Activated CD8-positive, alpha-beta memory T cell treated with anti-CD3 and anti-CD28 coated beads for 36 hours (primary cell): Measurements from ENCODE around the gene SEC24B. TPM values are rescaled to one million over a fixed set of nuclear protein-coding genes. Genes with fewer than 3 reads are reported as not detected.
"Not testable (repeated sequence)": the region's sequence is repeated elsewhere in the genome, so short reads cannot be mapped to it uniquely, and the experiment has no call there.

Experiments
- CTCF ChIA-PET: fragments of 350-600 bp; sonication (Branson Sonifier 250); formaldehyde crosslinking; loops from one replicate; lab custom pipeline; 2021; ENCODE audit warnings: antibody characterized with exemption; lab: Charles Lee
- POLR2A ChIA-PET: fragments of 350-600 bp; sonication (Branson Sonifier 250); formaldehyde crosslinking; loops from one replicate; lab custom pipeline; 2021; ENCODE audit warnings: antibody characterized with exemption; lab: Charles Lee
- total RNA-seq, 2 experiments: library from RNA; stranded (reverse); gene quantifications; one replicate each; pipeline ENCODE4 v1.2.3, GENCODE V29; 2021

Gene SEC24B
- total RNA-seq, 2 experiments from 2014 or later: 27.7 to 28.5 TPM

DNA sequence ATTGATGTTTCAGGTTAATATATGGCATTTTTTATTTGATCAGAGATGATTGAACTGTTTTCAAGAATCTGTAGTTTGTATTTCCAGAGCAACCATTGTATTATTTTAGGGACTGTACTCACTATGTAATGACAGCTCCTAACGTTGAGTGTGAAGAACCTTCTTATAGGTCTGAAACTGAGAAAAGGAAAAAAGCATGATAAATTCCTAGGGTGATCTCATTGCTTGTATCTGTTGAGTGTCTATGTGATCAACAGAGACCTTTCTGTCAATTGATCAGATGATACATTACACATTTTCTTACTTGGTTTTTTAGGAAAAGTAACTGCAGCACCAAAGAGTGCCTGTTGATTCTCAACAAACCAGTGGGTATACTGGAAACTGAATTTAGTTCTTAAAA is 40.2 kb downstream of the SEC24B start:
- ChIA-PET POLR2A (no interaction called here), CTCF (no interaction called here)

DNA sequence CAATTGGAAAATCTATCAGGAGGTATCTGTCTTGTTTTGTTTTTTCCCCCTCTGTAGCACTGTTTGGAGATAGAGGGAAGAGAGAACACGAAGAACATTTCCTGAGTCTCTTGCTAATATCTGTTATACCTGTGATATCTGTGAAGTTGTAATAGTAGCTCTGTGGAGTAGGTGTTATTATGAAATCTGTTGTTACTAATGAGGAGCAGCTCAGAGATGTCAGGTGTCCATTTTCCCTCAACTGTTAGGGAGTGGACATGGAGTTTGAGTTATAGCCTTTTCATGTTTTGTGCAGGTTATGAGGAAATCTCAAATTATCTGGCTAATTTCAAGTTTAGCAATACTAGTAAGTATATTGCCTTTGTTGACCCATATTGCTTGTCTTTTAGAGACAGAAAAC is 52.4 kb downstream of the SEC24B start:
- ChIA-PET POLR2A (interaction anchor here (0.6 kb wide), 1 partner anchor 9 kb away, joined by 3 read pairs; no protein-coding TSS in a partner anchor), CTCF (no interaction called here)

DNA sequence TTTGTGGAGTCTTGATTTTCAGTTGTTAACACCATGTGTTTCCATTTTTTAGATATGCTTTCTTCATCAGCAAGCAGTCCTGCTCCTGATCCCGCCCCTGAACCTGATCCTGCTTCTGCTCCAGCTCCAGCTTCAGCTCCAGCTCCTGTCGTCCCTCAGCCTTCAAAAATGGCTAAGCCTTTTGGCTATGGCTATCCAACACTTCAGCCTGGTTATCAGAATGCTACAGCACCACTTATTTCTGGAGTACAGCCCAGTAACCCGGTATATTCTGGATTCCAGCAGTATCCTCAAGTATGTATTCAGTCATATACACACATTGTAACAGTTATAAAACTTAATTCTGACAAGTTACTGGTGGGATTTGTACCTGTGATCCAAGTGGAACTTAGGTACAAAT is 60.9 kb downstream of the SEC24B start:
- ChIA-PET CTCF (no interaction called here), POLR2A (no interaction called here)

DNA sequence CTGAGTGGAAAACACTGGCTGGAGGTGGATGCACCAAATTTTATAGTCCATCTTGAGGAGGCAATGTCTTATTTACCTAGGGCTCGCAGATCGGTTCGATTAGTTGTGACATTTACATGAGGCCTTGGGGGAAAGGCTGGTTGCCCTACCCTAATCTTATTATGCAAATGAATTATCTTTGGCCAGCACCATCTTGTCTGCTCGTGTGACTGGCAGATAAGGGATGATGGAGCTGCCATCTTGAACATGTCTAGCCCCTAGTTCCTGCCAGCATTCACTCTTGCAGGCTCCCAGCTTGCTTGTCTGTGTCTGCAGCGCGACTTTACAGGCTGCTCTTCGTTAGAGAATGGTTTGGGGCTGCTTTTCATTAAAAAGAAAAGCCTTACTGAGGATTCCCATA is 61.9 kb downstream of the SEC24B start:
- POLR2A ChIA-PET: no interaction called here
- CTCF ChIA-PET: no interaction called here

DNA sequence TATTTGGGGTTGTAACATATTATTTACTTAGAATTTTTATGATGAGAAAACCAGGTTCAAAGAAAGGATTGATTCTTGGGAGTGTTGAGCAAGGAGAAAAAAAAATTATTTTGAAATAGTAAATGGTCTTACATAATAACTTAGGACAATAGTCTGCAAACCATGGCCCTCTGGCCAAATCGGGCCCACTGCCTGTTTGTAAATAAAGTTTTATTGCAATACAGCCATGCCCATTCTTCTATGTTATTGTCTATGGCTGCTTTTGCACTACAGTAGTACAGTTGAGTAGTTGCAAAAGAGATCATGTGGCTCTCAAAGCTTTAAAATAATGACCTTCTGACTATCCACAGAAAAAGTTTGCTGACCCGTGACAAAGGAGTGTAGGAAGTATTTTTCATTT is 63.3 kb downstream of the SEC24B start:
- ChIA-PET POLR2A (no interaction called here), CTCF (no interaction called here)

DNA sequence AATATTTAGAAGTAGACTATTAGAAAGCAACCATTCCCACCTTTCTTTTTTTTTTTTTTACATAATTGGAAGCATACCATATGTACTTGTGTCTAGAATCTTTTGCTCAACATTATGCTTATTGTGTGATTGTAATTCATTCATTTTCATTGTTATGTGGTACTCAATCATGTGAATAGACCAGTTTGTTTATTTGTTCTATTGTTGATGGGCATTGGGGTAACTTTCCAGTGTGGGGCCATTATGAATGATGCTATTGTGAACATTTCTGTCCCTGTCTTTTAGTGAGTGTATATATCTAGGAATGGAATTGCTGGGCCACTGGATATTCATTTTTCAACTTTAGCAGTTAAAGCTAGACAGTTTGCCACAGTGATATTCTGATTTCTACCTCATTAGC is 63.9 kb downstream of the SEC24B start:
- POLR2A ChIA-PET: no interaction called here
- CTCF ChIA-PET: no interaction called here

DNA sequence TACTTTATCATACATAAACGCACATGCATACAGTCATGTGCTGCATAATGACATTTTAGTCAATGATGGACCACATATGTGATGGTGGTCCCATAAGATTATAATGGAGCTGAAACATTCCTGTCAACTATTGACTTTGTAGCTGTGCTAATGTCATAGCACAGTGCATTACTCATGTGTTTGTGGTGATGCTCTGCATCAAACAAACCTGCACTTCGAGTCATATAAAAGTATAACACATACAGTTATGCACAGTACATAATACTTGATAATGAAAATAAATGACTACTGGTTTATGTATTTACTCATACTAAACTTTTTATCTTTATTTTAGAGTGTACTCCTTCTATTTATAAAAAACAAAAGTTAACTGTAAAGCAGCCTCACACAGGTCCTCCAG is 65.9 kb downstream of the SEC24B start:
- POLR2A ChIA-PET: no interaction called here

DNA sequence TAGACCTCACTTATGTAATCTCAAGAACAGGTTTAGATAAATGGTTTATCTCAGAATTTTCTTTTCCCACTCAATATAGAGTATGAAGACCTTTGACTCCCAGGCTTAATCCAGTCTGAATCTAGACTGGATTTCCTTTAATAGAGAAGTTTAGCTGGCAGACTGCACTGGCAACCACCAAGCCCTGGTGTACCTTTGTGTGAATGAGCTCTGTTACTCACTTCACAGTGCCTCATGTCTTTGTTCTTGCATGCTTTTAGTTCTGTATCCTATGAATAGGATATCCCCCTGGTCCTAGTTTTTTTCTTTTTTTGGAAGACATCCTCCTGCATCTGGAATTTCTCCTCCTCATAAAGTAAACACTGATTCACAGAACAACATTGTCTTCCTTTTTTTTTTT is 73.3 kb downstream of the SEC24B start:
- CTCF ChIA-PET: no interaction called here
- POLR2A ChIA-PET: no interaction called here

More for the DNA sequence above, 65.9 kb downstream of the SEC24B start:
- CTCF ChIA-PET: no interaction called here

DNA sequence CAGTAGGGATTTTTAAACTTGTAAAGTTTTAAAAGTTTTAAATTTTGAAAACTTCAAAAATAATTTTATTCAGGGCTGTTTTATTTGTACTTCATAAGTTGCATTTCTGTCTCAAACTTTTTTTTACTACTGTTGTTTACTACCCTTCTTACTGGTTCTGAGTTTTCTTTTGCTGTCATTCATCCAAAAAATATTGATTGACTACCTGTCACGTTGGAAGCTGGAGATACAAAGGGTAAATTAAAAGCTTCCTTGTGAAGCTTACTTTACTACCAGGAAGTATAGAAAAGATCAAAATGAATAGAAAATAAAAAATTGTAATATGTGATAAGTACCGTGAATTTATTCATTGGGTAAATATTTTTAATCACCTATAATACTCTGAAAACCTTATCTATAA is 77.1 kb downstream of the SEC24B start:
- ChIA-PET CTCF (interaction anchor here (0.6 kb wide), 1 partner anchor 30 kb away, joined by 3 read pairs; no protein-coding TSS in a partner anchor), POLR2A (no interaction called here)

DNA sequence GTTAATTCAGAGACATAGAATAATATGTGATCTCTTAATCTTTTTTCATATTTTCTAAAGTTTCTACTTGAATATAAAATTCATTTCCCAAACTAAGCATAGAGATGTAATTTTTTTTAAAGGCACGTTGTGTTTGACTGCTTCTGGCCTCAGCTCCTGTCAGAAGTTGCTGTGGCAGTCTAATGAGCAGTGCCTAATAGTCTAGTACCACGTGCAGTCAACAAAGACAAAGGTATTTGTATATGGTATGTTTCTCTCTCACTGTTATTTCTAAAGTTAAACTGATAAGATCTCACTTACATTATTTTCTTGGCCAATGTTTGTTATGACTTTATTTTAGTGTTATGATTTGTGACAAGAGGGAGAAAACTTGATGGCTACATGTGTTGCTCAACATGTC is 77.8 kb downstream of the SEC24B start:
- POLR2A ChIA-PET: no interaction called here
- CTCF ChIA-PET: no interaction called here

DNA sequence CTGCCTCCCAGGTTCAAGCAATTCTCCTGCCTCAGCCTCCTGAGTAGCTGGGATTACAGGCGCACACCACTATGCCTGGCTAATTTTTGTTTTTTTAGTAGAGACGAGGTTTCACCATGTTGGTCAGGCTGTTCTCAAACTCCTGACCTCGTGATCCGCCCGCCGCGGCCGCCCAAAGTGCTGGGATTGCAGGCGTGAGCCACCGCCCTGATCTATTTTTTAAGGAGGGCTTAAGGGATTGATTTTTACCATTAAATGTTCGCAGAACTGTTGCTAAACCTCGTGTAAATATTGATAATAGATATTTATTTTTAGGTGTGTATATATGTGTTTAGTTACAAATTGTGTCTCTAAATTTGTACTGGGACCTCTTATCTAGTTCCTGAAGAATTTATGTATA is 79.8 kb downstream of the SEC24B start:
- CTCF ChIA-PET, POLR2A ChIA-PET: not testable (repeated sequence)

DNA sequence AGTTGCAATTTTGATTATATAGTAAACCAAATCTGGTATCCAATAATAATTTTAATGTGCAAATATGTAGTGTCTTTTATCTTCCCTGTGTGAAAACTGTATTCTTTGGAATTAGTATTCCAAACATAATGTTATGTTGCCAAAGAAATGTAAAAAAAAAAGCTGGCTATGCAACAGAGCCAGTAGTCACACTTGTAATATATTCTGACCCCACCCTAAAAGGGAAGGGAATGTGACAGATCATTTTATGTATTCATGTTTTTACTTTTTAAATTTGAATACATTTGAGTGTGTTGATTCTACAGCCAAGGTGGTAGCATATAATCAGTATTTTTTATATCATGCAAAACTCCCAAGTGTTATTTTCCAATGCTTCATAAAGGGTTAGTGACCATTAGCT is 98.6 kb downstream of the SEC24B start:
- ChIA-PET POLR2A (no interaction called here), CTCF (no interaction called here)

DNA sequence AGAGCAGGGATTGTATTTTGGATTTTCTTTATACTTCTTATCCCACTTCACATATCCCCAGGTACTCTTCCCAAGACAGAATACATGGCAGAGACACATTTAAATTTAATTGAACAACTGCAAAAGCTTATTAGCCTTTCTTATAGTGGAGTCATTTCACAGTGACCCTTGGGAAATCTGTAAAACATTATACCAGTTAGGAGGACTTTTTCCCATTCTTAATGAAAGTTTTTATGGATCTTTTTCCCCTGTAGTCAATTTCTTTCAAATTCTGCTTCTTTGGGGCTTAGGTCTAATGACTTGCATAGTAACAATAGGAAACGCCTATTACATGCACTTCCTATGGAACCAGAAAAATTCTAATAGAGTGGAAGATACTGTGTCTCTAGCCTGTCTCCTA is 111.8 kb downstream of the SEC24B start:
- POLR2A ChIA-PET: no interaction called here

DNA sequence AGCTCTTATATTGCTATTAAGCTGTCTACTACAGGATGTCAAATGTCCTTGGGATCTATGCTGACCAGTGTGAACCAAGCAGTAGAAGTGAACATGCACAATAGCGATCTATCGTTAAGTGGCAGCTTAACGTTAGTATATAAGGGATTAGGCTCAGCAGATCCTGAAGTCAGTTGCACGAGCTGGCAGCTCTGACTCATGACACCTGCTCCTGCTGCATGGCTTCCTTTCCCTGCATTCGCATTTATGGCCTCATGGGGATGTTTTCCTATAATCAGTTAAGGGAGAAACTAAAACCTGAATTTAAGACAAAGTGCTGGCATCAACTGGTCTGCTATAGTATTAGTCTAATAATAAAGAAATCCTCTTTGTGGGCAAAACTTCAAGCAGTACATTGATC is 113.8 kb downstream of the SEC24B start:
- ChIA-PET POLR2A (no interaction called here), CTCF (interaction anchor here (0.8 kb wide), 1 partner anchor 68 kb away, joined by 4 read pairs; no protein-coding TSS in a partner anchor)

More for the DNA sequence above, 111.8 kb downstream of the SEC24B start:
- CTCF ChIA-PET: no interaction called here

DNA sequence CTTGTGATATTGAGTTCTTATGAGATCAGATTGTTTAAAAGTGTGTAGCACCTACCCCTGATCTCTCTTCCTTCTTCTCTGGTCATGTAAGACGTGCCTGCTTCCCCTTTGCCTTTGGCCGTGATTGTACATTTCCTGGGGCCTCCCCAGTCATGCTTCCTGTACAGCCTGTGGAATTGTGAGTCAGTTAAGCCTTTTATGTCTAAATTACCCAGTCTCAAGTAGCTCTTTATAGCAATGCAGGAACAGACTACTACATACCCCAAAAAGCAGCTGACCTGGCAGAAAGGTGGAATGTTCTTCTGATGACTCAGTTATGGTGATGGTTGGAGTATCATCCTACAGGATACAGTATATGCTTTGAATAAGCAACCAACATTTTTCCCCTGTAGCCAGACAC is 115.0 kb downstream of the SEC24B start:
- POLR2A ChIA-PET: no interaction called here
- CTCF ChIA-PET: no interaction called here

DNA sequence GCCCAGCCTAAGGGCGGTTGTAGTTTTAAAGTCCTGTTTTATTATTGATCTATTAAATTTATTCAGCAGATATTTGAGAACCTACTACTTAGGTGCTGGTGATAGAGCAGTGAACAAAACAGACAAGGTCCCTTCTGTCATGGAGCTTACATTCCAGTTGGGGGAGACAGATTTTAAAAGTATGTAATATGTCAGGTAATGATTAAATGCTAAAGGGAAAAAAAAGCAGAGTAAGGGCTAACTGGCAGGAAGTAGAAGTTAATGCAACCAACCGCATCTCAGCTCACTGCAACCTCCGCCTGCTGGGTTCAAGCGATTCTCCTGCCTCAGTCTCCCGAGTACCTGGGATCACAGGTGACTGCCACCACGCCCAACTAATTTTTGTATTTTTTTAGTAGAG is 118.6 kb downstream of the SEC24B start:
- POLR2A ChIA-PET: no interaction called here

DNA sequence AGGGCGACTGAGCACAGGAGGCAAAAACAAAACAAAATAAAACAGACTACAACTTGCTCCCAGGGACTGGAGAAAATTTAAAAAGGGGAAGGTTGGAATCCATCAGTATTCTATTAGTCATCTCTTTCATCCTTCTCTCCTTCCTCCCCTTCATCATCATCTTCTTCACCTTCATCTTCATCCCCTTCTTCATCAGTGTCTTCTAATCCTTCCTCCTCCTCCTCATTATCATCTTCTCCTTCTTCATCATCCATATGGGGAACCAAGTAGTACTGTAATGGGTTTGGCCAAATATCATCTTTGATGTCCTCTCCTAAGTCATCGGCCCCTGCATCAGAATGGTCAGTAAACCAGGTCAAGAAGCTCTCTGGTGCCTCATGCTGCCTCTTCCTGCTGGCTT is 119.5 kb downstream of the SEC24B start:
- POLR2A ChIA-PET: no interaction called here
- CTCF ChIA-PET: no interaction called here

More for the DNA sequence above, 118.6 kb downstream of the SEC24B start:
- CTCF ChIA-PET: no interaction called here

DNA sequence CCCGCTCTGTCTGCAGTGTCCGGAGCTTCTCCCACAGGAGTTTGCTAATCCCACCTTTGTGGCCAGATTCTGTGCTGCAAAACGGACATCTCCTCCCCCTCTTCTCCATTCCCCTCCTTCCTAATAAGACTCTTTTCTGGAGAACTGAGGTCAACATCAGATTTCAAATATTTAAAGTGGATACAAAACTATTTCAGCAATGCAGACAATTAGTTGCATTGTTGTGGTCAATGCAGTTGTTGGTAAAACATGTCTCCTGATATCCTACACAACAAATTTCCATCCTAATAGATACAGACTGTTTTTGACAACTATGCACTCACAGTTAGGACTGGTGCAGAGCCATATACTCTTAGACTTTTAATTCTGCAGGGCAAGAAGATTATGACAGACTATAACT is 121.4 kb downstream of the SEC24B start:
- POLR2A ChIA-PET: no interaction called here
- CTCF ChIA-PET: no interaction called here

DNA sequence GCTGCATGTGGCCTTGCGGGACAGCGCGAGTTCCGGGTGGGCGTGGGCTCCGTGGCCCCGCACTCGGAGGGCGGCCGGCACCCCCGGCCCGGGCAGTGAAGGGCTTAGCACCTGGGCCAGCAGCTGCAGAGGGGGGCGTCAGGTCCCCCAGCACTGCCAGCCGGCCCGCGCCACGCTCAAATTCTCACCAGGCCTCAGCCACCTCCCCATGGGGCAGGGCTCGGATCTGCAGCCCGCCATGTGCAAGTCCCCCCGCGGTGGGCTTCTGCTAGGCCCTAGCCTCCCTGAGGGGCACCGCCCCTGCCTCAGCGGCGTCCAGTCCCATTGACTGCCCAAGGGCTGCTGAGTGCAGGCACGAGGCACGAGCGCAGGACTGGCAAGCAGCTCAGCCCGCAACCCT is 123.8 kb downstream of the SEC24B start:
- ChIA-PET CTCF (no interaction called here), POLR2A (no interaction called here)

DNA sequence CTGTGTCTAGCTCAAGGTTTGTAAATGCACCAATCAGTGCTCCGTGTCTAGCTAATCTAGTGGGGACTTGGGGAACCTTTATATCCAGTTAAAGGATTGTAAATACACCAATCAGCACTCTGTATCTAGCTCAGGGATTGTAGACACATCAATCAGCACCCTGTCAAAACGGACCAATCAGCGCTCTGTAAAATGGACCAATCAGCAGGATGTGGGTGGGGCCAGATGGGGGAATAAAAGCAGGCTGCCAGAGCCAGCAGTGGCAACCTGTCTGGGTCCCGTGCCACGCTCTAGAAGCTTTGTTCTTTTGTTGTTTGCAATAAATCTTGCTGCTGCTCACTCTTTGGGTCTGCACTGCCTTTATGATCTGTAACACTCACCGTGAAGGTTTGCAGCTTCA is 124.5 kb downstream of the SEC24B start:
- POLR2A ChIA-PET, CTCF ChIA-PET: not testable (repeated sequence)

DNA sequence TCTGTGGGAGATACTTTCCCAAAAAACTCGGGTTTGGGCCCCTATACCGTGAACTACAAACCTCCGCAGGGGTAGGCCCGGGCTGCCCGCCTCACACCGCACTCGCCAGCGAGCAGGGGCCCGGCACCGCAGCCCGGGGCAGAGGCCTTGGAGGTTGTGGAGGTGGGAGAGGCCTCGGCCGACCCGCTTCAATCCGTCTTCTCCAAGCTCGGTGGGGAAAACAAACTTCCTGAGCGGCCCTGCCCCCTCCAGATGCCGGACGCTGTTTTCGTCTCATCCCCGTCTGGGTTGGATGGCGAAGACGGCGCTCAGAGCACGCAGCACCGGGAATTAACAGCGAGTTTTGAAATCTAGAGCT is 126.0 kb downstream of the SEC24B start:
- POLR2A ChIA-PET: interaction anchor here (0.5 to 1.4 kb wide), 8 partner anchors 9 to 144 kb away, joined by 3 to 8 read pairs (median 4); partner anchors contain the start of genes CASP6 and SEC24B
- CTCF ChIA-PET: interaction anchor here (0.9 to 2.1 kb wide), 4 partner anchors 16 to 127 kb away, joined by 4 to 8 read pairs (median 6); no protein-coding TSS in a partner anchor
